ENCODE results near the gene C16orf74. TPM values are rescaled to one million over a fixed set of nuclear protein-coding genes. Genes with fewer than 3 reads are reported as not detected.

The C16orf74 gene
- total RNA-seq, 1 experiment from 2014 or later: 3.4 TPM

DNA sequence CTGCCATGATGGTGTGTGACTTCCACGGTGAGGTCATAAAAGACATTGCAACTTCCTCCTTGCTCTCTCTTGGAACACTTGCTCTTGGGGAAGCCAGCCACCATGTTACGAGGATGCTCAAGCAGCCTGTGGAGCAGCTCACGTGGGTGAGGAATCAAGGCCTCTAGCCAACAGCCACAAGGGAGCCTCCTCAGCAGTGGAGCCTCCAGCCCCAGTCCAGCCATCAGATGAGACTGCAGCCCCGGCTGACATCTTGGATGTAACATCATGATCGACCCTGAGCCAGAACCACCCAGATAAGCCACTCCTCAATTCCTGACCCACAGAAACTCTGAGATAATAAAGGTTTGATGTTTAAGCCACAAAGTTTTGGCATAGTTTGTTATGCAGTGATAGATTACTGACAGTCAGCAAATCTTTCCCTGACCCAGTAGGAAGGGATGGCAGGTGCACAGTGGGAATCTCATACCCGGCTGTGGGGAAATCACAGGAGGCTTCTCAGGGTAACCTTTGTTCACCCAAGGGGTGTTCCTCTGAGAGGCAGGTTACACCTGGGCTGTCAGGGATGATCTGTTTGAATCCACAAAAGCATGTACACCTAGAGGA is 38.8 kb downstream of the C16orf74 start:
- no peaks in the 10 kb centered on the region for H3K36me3 Mint-ChIP-seq (ENCODE audit: insufficient read depth, unreplicated experiment)
- no peaks in the 10 kb centered on the region for H3K4me1 Mint-ChIP-seq (ENCODE audit: low read depth, unreplicated experiment)
- CTCF ChIA-PET: no interaction called here
- H3K27me3 Mint-ChIP-seq (ENCODE audit: unreplicated experiment): peaks cover 19% of the 10 kb centered on the region
- intact Hi-C loops (cut with micrococcal nuclease; ENCODE audit: unreplicated experiment): loop anchor here (10.0 kb wide), 1 partner anchor 317 kb away; no protein-coding TSS in a partner anchor
- H3K4me3 Mint-ChIP-seq (ENCODE audit: low read depth, unreplicated experiment): no peak overlapping the region
- TF ChIP-seq CTCF (IDR thresholded peaks at IDR 0.05; ENCODE audit: unreplicated experiment): no peak
- no peak for DNase-seq
- no peak overlapping the region for H3K27ac Mint-ChIP-seq (ENCODE audit: unreplicated experiment)
- no peaks in the 10 kb centered on the region for H3K9me3 Mint-ChIP-seq (ENCODE audit: low read depth, unreplicated experiment)
- no TSS peak for BruUV-seq (replicated peaks)

GRCh38 chr16:85710732-85711131 is 40.2 kb downstream of the C16orf74 start:
- Mint-ChIP-seq H3K9me3 (ENCODE audit: low read depth, unreplicated experiment) (no peaks in the 10 kb centered on the region), H3K27me3 (ENCODE audit: unreplicated experiment) (peaks cover 9% of the 10 kb centered on the region), H3K4me1 (ENCODE audit: low read depth, unreplicated experiment) (no peaks in the 10 kb centered on the region), H3K27ac (ENCODE audit: unreplicated experiment) (no peak overlapping the region), H3K4me3 (ENCODE audit: low read depth, unreplicated experiment) (no peak overlapping the region), H3K36me3 (ENCODE audit: insufficient read depth, unreplicated experiment) (no peaks in the 10 kb centered on the region)
- CTCF ChIA-PET: no interaction called here
- no peak for TF ChIP-seq CTCF (IDR thresholded peaks at IDR 0.05; ENCODE audit: unreplicated experiment)
- BruUV-seq (replicated peaks): no TSS peak
- DNase-seq: no peak
- intact Hi-C loops (cut with micrococcal nuclease; ENCODE audit: unreplicated experiment): loop anchor here (10.0 kb wide), 1 partner anchor 316 kb away; no protein-coding TSS in a partner anchor

GRCh38 chr16:85709766-85710585 is 40.9 kb downstream of the C16orf74 start:
- CTCF ChIA-PET: interaction anchor here (0.6 kb wide), 1 partner anchor 17 kb away, joined by 3 read pairs; no protein-coding TSS in a partner anchor
- no peak for TF ChIP-seq CTCF (IDR thresholded peaks at IDR 0.05; ENCODE audit: unreplicated experiment)
- Mint-ChIP-seq H3K27me3 (ENCODE audit: unreplicated experiment) (peaks cover 2% of the 10 kb centered on the region), H3K36me3 (ENCODE audit: insufficient read depth, unreplicated experiment) (no peaks in the 10 kb centered on the region), H3K4me3 (ENCODE audit: low read depth, unreplicated experiment) (no peak overlapping the region), H3K9me3 (ENCODE audit: low read depth, unreplicated experiment) (no peaks in the 10 kb centered on the region), H3K27ac (ENCODE audit: unreplicated experiment) (no peak overlapping the region), H3K4me1 (ENCODE audit: low read depth, unreplicated experiment) (no peaks in the 10 kb centered on the region)
- BruUV-seq (replicated peaks): no TSS peak
- intact Hi-C loops (cut with micrococcal nuclease; ENCODE audit: unreplicated experiment): loop anchor here (10.0 kb wide), 1 partner anchor 315 kb away; no protein-coding TSS in a partner anchor
- no peak for DNase-seq

DNA sequence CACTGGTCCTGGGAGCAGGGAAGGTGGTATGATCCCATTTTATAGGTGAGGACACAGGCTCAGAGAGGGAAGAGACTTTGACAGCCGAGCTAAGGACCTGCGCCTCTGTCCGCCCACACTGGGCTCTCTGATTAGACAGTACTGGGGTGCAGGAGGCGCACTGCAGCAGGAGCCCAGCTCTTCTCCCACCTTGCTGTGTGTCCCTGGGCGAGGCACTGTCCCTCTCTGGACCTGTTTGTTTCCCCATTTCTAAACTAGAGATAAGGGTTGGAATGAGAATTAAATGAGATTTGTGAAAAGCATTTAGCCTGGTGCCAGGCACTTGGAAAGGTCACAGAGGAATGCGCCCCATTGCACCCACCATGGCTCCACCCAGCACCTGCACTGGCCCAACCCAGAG is 42.6 kb downstream of the C16orf74 start:
- H3K9me3 Mint-ChIP-seq (ENCODE audit: low read depth, unreplicated experiment): no peaks in the 10 kb centered on the region
- DNase-seq: no peak
- intact Hi-C loops (cut with micrococcal nuclease; ENCODE audit: unreplicated experiment): no loop called here
- H3K4me1 Mint-ChIP-seq (ENCODE audit: low read depth, unreplicated experiment): no peaks in the 10 kb centered on the region
- no TSS peak for BruUV-seq (replicated peaks)
- CTCF ChIA-PET: no interaction called here
- H3K27me3 Mint-ChIP-seq (ENCODE audit: unreplicated experiment): no peaks in the 10 kb centered on the region
- H3K36me3 Mint-ChIP-seq (ENCODE audit: insufficient read depth, unreplicated experiment): no peaks in the 10 kb centered on the region
- H3K27ac Mint-ChIP-seq (ENCODE audit: unreplicated experiment): no peak overlapping the region
- no peak overlapping the region for H3K4me3 Mint-ChIP-seq (ENCODE audit: low read depth, unreplicated experiment)
- no peak for TF ChIP-seq CTCF (IDR thresholded peaks at IDR 0.05; ENCODE audit: unreplicated experiment)
